Measurements from ENCODE around the gene RFX2.

The RFX2 gene

DNA sequence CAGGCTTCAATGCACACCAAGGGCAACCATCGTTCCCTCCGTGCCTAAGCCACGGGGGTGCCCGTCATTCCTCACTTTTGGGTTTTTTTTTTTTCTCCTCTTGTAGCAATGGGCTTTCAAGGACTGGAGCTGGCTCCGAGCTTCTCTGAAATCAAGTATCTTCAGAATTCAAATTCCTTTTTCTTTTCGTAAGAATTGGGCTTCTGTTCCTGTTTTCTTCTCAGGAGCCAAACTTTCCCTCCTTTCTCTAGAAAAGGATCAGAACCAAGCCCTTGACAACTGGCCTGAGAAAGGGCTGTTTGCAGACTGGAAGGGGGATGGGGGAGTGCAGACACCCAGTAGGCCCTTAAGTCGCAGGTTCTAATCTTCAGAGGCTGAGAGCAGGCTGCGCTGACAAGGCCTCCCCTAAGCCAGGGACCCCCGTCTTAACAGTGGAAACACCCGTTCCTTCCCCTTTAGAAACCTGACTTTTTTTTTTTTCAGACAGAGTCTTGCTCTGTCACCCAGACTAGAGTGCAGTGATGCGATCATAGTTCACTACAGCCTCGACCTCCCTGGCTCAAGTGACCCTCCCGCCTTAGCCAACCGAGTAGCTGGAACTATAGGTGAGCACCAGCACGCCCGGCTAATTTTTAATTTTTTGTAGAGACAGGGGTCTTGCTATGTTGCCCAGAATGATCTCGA is 51.6 kb downstream of the RFX2 start:
- TF ChIP-seq YY1 (IDR thresholded peaks at IDR 0.05; ENCODE audit: insufficient read depth, insufficient read length) (no peak), SUZ12 (IDR thresholded peaks at IDR 0.05; ENCODE audit: extremely low read depth, insufficient read depth, insufficient read length) (no peak), ZNF274 (IDR thresholded peaks at IDR 0.05; ENCODE audit: low read depth, low read length) (no peak)
- no peak for DNase-seq (ENCODE audit: low read depth, low spot score)
- H3K9me3 ChIP-seq (ENCODE audit: insufficient read depth, low read length): peaks cover 12% of the 10 kb centered on the region; the same call in 1 of the 2 replicates
- no peak overlapping the region for H3K4me3 ChIP-seq (ENCODE audit: insufficient read length, low read depth)
- H3K9ac ChIP-seq (ENCODE audit: insufficient read length, low read depth): no peak overlapping the region
- H3K4me1 ChIP-seq (ENCODE audit: insufficient read depth, insufficient read length): peaks cover 29% of the 10 kb centered on the region
- no peaks in the 10 kb centered on the region for H3K36me3 ChIP-seq (ENCODE audit: insufficient read depth, insufficient read length, low read length)
- peaks cover 3% of the 10 kb centered on the region for H3K27me3 ChIP-seq (ENCODE audit: insufficient read depth, insufficient read length)

DNA sequence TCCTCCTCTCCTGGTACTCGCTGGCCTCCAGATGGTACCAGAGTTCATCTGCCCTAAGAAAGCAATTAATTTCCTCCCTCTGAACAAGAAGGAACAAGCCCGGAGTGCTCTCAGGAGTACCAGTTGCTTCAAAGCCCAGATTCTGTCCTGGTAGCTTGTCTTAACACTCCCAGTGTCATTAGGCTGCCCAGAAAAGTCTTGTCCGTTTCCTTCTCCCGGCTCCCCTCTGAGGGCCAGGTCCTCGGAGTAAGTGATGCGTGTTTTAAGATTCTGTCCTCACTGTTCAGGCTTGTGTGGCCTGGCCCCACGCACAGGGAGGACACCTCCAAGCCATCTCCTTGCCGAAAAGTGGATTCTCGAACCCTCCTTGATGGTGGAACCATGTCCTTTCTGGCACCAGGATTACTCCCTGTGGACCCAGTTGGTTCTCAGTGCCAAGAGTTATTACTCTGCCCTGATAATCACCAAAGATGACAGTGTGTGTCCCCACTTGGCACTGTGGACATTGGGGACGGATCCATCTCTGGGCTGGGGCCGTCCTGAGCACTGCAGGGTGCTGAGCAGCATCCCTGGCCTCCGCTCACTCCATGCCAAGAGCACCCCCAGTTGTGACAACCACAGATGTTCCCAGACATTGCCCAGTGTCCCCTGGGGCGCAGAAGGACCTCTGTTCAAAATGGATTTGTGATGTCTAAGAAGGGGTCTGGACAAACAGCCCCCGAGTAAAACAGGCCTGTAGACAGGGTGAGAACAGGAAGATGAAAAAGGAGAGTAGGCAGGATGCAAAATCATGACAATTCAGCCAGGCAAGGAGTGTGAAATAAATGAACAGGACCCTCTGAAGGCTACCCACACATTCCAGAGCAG is 52.4 kb downstream of the RFX2 start:
- Histone ChIP-seq H3K4me1 (ENCODE audit: insufficient read depth, insufficient read length) (peaks cover 26% of the 10 kb centered on the region), H3K27me3 (ENCODE audit: insufficient read depth, insufficient read length) (no peaks in the 10 kb centered on the region), H3K9ac (ENCODE audit: insufficient read length, low read depth) (no peak overlapping the region), H3K4me3 (ENCODE audit: insufficient read length, low read depth) (no peak overlapping the region), H3K36me3 (ENCODE audit: insufficient read depth, insufficient read length, low read length) (no peaks in the 10 kb centered on the region), H3K9me3 (ENCODE audit: insufficient read depth, low read length) (peaks cover 12% of the 10 kb centered on the region; the same call in 1 of the 2 replicates)
- TF ChIP-seq SUZ12 (IDR thresholded peaks at IDR 0.05; ENCODE audit: extremely low read depth, insufficient read depth, insufficient read length) (no peak), YY1 (IDR thresholded peaks at IDR 0.05; ENCODE audit: insufficient read depth, insufficient read length) (no peak), ZNF274 (IDR thresholded peaks at IDR 0.05; ENCODE audit: low read depth, low read length) (no peak)
- no peak for DNase-seq (ENCODE audit: low read depth, low spot score)

GRCh38 chr19:6056801-6057650 is 53.3 kb downstream of the RFX2 start:
- DNase-seq (ENCODE audit: low read depth, low spot score): peak; percentile 46
- peaks cover 12% of the 10 kb centered on the region; the same call in 1 of the 2 replicates for H3K9me3 ChIP-seq (ENCODE audit: insufficient read depth, low read length)
- TF ChIP-seq SUZ12 (IDR thresholded peaks at IDR 0.05; ENCODE audit: extremely low read depth, insufficient read depth, insufficient read length): no peak
- TF ChIP-seq YY1 (IDR thresholded peaks at IDR 0.05; ENCODE audit: insufficient read depth, insufficient read length): no peak
- no peak for TF ChIP-seq ZNF274 (IDR thresholded peaks at IDR 0.05; ENCODE audit: low read depth, low read length)
- H3K27me3 ChIP-seq (ENCODE audit: insufficient read depth, insufficient read length): no peaks in the 10 kb centered on the region
- H3K9ac ChIP-seq (ENCODE audit: insufficient read length, low read depth): no peak overlapping the region
- peaks cover 26% of the 10 kb centered on the region for H3K4me1 ChIP-seq (ENCODE audit: insufficient read depth, insufficient read length)
- no peaks in the 10 kb centered on the region for H3K36me3 ChIP-seq (ENCODE audit: insufficient read depth, insufficient read length, low read length)
- no peak overlapping the region for H3K4me3 ChIP-seq (ENCODE audit: insufficient read length, low read depth)

DNA sequence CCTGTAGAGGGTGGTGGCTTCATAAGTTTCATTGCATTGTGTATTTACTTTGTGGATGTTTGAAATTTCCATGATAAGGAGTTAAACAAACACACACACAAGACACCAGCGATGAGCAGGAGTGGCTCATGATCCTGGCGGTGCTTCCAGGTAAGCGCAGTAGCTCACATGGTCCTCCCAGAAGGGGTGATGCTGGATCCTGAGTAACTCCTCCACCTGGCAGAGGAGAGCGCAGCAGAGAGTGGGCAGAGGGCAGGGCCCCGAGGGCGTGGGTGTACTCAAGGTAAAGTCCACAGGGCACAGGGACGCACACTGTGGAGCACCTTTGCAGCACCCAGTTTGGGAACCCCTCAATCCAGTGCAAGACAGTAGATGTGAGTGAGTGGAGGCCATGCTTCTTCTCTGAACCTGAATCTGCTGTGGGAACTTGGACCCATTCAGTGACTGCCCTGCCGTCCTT is 54.0 kb downstream of the RFX2 start:
- no peak overlapping the region for H3K4me3 ChIP-seq (ENCODE audit: insufficient read length, low read depth)
- no peak overlapping the region for H3K9ac ChIP-seq (ENCODE audit: insufficient read length, low read depth)
- no peaks in the 10 kb centered on the region for H3K36me3 ChIP-seq (ENCODE audit: insufficient read depth, insufficient read length, low read length)
- no peak for DNase-seq (ENCODE audit: low read depth, low spot score)
- H3K4me1 ChIP-seq (ENCODE audit: insufficient read depth, insufficient read length): peaks cover 26% of the 10 kb centered on the region
- peaks cover 12% of the 10 kb centered on the region; the same call in 1 of the 2 replicates for H3K9me3 ChIP-seq (ENCODE audit: insufficient read depth, low read length)
- no peaks in the 10 kb centered on the region for H3K27me3 ChIP-seq (ENCODE audit: insufficient read depth, insufficient read length)
- TF ChIP-seq YY1 (IDR thresholded peaks at IDR 0.05; ENCODE audit: insufficient read depth, insufficient read length) (no peak), SUZ12 (IDR thresholded peaks at IDR 0.05; ENCODE audit: extremely low read depth, insufficient read depth, insufficient read length) (no peak), ZNF274 (IDR thresholded peaks at IDR 0.05; ENCODE audit: low read depth, low read length) (no peak)

GRCh38 chr19:6055013-6055795 is 55.1 kb downstream of the RFX2 start:
- no peak for DNase-seq (ENCODE audit: low read depth, low spot score)
- peaks cover 20% of the 10 kb centered on the region for H3K4me1 ChIP-seq (ENCODE audit: insufficient read depth, insufficient read length)
- no peaks in the 10 kb centered on the region for H3K27me3 ChIP-seq (ENCODE audit: insufficient read depth, insufficient read length)
- no peaks in the 10 kb centered on the region for H3K36me3 ChIP-seq (ENCODE audit: insufficient read depth, insufficient read length, low read length)
- H3K9ac ChIP-seq (ENCODE audit: insufficient read length, low read depth): no peak overlapping the region
- H3K9me3 ChIP-seq (ENCODE audit: insufficient read depth, low read length): peaks cover 12% of the 10 kb centered on the region; the same call in 1 of the 2 replicates
- no peak for TF ChIP-seq YY1 (IDR thresholded peaks at IDR 0.05; ENCODE audit: insufficient read depth, insufficient read length)
- no peak for TF ChIP-seq ZNF274 (IDR thresholded peaks at IDR 0.05; ENCODE audit: low read depth, low read length)
- TF ChIP-seq SUZ12 (IDR thresholded peaks at IDR 0.05; ENCODE audit: extremely low read depth, insufficient read depth, insufficient read length): no peak
- no peak overlapping the region for H3K4me3 ChIP-seq (ENCODE audit: insufficient read length, low read depth)

GRCh38 chr19:6048793-6049405 is 61.4 kb downstream of the RFX2 start:
- peaks cover 3% of the 10 kb centered on the region for H3K4me1 ChIP-seq (ENCODE audit: insufficient read depth, insufficient read length)
- no peaks in the 10 kb centered on the region for H3K27me3 ChIP-seq (ENCODE audit: insufficient read depth, insufficient read length)
- TF ChIP-seq SUZ12 (IDR thresholded peaks at IDR 0.05; ENCODE audit: extremely low read depth, insufficient read depth, insufficient read length) (no peak), YY1 (IDR thresholded peaks at IDR 0.05; ENCODE audit: insufficient read depth, insufficient read length) (no peak), ZNF274 (IDR thresholded peaks at IDR 0.05; ENCODE audit: low read depth, low read length) (no peak)
- no peak overlapping the region for H3K4me3 ChIP-seq (ENCODE audit: insufficient read length, low read depth)
- peak; percentile 52 for DNase-seq (ENCODE audit: low read depth, low spot score)
- H3K9me3 ChIP-seq (ENCODE audit: insufficient read depth, low read length): no peaks in the 10 kb centered on the region
- H3K36me3 ChIP-seq (ENCODE audit: insufficient read depth, insufficient read length, low read length): no peaks in the 10 kb centered on the region
- H3K9ac ChIP-seq (ENCODE audit: insufficient read length, low read depth): no peak overlapping the region

Data from NT2/D1 (cell line).